WTC11 (cell line): ENCODE measurements around the gene TGM1.

Experiments
- ATF6 ChIP-seq: sonication (generic); formaldehyde crosslinking; IDR thresholded peaks from 2 replicates; pipeline ENCODE4 v1.8.1; 2023; ENCODE audit warnings: mild to moderate bottlenecking, missing genetic modification reagents
- CTCF ChIP-seq: fragments of 200-600 bp; IDR thresholded peaks from 2 replicates; pipeline ENCODE4 v1.8.0; 2022; ENCODE audit warnings: antibody characterized with exemption
- E2F4 ChIP-seq: sonication (generic); formaldehyde crosslinking; IDR thresholded peaks from 2 replicates; pipeline ENCODE4 v1.8.1; 2022; ENCODE audit warnings: low read depth, mild to moderate bottlenecking, moderate library complexity, missing genetic modification reagents, borderline replicate concordance
- KAT7 ChIP-seq: sonication (generic); formaldehyde crosslinking; IDR thresholded peaks from 2 replicates; pipeline ENCODE4 v1.8.1; 2023; ENCODE audit warnings: missing genetic modification reagents, mild to moderate bottlenecking, borderline replicate concordance
- NFE2L1 ChIP-seq: sonication (generic); formaldehyde crosslinking; IDR thresholded peaks from 2 replicates; pipeline ENCODE4 v1.8.1; 2023; ENCODE audit warnings: missing genetic modification reagents
- TEAD4 ChIP-seq: sonication (generic); formaldehyde crosslinking; IDR thresholded peaks from 2 replicates; pipeline ENCODE4 v1.8.0; 2022; ENCODE audit warnings: mild to moderate bottlenecking, missing genetic modification reagents
- TF ChIP-seq, protein P1 (sequence below): fragments of 250-450 bp; sonication (Bioruptor Pico); IDR thresholded peaks from 2 replicates; pipeline ENCODE4 v1.8.0; 2021; ENCODE audit warnings: mild to moderate bottlenecking

- TF ChIP-seq KAT7 (CRISPR knock-in tag) (no peak), TEAD4 (CRISPR knock-in tag) (no peak), CTCF (no peak), NFE2L1 (no peak), E2F4 (no peak), ATF6 (CRISPR knock-in tag) (no peak)
- TF ChIP-seq, protein P1, sequence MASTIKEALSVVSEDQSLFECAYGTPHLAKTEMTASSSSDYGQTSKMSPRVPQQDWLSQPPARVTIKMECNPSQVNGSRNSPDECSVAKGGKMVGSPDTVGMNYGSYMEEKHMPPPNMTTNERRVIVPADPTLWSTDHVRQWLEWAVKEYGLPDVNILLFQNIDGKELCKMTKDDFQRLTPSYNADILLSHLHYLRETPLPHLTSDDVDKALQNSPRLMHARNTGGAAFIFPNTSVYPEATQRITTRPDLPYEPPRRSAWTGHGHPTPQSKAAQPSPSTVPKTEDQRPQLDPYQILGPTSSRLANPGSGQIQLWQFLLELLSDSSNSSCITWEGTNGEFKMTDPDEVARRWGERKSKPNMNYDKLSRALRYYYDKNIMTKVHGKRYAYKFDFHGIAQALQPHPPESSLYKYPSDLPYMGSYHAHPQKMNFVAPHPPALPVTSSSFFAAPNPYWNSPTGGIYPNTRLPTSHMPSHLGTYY (CRISPR knock-in tag), result no peak
Observed at GRCh38 chr14:24284501-24285035, 21.6 kb upstream of the TGM1 start.
